AG10803 (cell line): ENCODE data around the gene CTIF.

ENCODE experiments used
- DNase-seq: peaks from one replicate; pipeline ENCODE4 v3.0.0; 2010; ENCODE audit warnings: low read depth
- H3K4me3 ChIP-seq: 2 replicates; pipeline ENCODE4 v1.5.1; 2011; ENCODE audit warnings: mild to moderate bottlenecking, low read length, control low read depth
- CTCF ChIP-seq: conservative IDR thresholded peaks from 2 replicates; pipeline ENCODE4 v1.5.1; 2011; ENCODE audit warnings: mild to moderate bottlenecking, low read length, control low read depth, inconsistent platforms

CTIF gene

GRCh38 chr18:48777744-48778116 is 238.9 kb downstream of the CTIF start:
- no peak for TF ChIP-seq CTCF
- H3K4me3 ChIP-seq: no peak overlapping the region
- no peak for DNase-seq

GRCh38 chr18:48778344-48779011 is 239.6 kb downstream of the CTIF start:
- no peak overlapping the region for H3K4me3 ChIP-seq
- no peak for DNase-seq

GRCh38 chr18:48779462-48779861 is 240.6 kb downstream of the CTIF start:
- H3K4me3 ChIP-seq: no peak overlapping the region
- no peak for DNase-seq
- no peak for TF ChIP-seq CTCF

More at GRCh38 chr18:48778344-48779011, 239.6 kb downstream of the CTIF start:
- TF ChIP-seq CTCF: no peak

GRCh38 chr18:48780201-48780912 is 241.5 kb downstream of the CTIF start:
- DNase-seq: peak; percentile 25
- TF ChIP-seq CTCF: no peak
- H3K4me3 ChIP-seq: no peak overlapping the region

- H3K4me3 ChIP-seq: no peak overlapping the region
- no peak for TF ChIP-seq CTCF
- DNase-seq: no peak
Measured at GRCh38 chr18:48780913-48781162, 242.0 kb downstream of the CTIF start.

- no peak for TF ChIP-seq CTCF
- DNase-seq: peak; percentile 46
- H3K4me3 ChIP-seq: no peak overlapping the region
Measured at GRCh38 chr18:48781163-48781987, 242.5 kb downstream of the CTIF start.
